Esophagus (tissue), 2 donors: Measurements from ENCODE around the gene C1QTNF2. TPM values are rescaled to one million over a fixed set of nuclear protein-coding genes. Genes with fewer than 3 reads are reported as not detected.
"Not testable (repeated sequence)": the region's sequence is repeated elsewhere in the genome, so short reads cannot be mapped to it uniquely, and the experiment has no call there.

Experiments used
- H3K27ac ChIP-seq, 2 donors: one replicate each; pipeline ENCODE4 v1.5.1; 2013; ENCODE audit warnings: low read depth in 2 of 2, mild to moderate bottlenecking in 2 of 2, inconsistent platforms in 1 of 2, low read length in 1 of 2, moderate library complexity in 1 of 2
- H3K27me3 ChIP-seq, 2 donors: one replicate each; pipeline ENCODE4 v1.6.1; 2013; ENCODE audit warnings: low read length in 2 of 2, control low read depth in 1 of 2, mild to moderate bottlenecking in 1 of 2; ENCODE audit not compliant: insufficient read depth in 2 of 2, control insufficient read depth in 1 of 2
- H3K36me3 ChIP-seq, 2 donors: one replicate each; pipeline ENCODE4 v1.6.1; 2013; ENCODE audit warnings: low read length in 1 of 2; ENCODE audit not compliant: control insufficient read depth in 2 of 2, insufficient read depth in 2 of 2
- H3K4me1 ChIP-seq, 2 donors: one replicate each; pipeline ENCODE4 v1.6.1; 2013; ENCODE audit warnings: low read length in 1 of 2; ENCODE audit not compliant: control insufficient read depth in 2 of 2, insufficient read depth in 2 of 2
- H3K4me3 ChIP-seq, 2 donors: one replicate each; pipeline ENCODE4 v1.5.1; 2013; ENCODE audit warnings: low read length in 2 of 2, mild to moderate bottlenecking in 2 of 2, low read depth in 1 of 2, moderate library complexity in 1 of 2
- H3K9me3 ChIP-seq, 2 donors: one replicate each; pipeline ENCODE4 v1.6.1; 2013; ENCODE audit warnings: mild to moderate bottlenecking in 2 of 2, low read depth in 1 of 2, low read length in 1 of 2, moderate library complexity in 1 of 2; ENCODE audit not compliant: control insufficient read depth in 2 of 2, insufficient read depth in 1 of 2
- WGBS, 2 donors: extraction: QIAGEN DNeasy Blood & Tissue Kit; methylation state at CpG; one replicate each; pipeline ENCODE4 v1.1.7; 2013; 5-methylcytosine and 5-hydroxymethylcytosine counted together
- polyA plus RNA-seq, 2 donors: library from polyadenylated mRNA; stranded (reverse); fragments of 200-250 nt; gene quantifications; one replicate each; pipeline ENCODE4 v1.2.3, GENCODE V29; 2013
- donor health status: healthy with polysubstance abuse.
- donor health status: Bipolar disorder and iron deficiency.

Gene C1QTNF2
- polyA plus RNA-seq, 2 donors, result 0.53 to 0.69 TPM

DNA sequence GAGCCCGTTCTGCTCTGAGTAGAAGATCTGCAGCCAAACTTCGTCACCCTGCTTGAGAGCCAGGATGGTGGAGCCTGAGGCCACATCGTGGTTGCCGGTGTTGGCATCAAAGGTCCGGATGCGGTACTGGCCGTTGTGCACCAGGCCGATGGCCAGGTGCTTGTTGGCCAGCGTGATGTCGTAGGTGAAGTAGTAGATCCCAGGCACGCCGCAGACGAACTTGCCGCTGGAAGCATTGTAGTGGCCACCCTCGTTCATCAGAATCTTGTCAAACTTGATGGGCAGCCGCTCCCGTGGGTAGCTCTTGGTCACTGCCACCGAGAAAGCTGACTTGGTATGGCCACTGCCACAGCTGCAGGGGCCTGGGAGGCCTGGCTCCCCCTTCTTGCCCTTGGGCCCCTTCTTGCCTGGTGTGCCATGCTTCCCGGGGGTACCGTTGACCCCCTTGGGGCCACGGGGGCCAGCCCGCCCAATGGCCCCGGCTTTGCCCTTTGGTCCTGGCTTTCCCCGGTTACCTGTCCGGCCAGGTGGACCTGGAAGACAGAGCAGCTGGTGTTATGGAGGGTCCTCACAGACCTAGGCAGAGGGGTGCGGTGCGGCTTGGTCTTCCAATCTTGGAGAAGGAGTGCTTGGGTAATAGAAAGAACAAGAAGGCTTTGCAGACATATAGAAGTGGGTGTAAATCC is 21.0 kb downstream of the C1QTNF2 start:
- Histone ChIP-seq H3K36me3 (no peaks in the 10 kb centered on the region), H3K4me3 (no peak overlapping the region), H3K27me3 (no peaks in the 10 kb centered on the region), H3K27ac (no peak overlapping the region), H3K4me1 (no peaks in the 10 kb centered on the region), H3K9me3 (no peaks in the 10 kb centered on the region)
- WGBS, 2 donors, result 93 to 95% methylated on average over 26 to 27 of the region's 27 CpGs

DNA sequence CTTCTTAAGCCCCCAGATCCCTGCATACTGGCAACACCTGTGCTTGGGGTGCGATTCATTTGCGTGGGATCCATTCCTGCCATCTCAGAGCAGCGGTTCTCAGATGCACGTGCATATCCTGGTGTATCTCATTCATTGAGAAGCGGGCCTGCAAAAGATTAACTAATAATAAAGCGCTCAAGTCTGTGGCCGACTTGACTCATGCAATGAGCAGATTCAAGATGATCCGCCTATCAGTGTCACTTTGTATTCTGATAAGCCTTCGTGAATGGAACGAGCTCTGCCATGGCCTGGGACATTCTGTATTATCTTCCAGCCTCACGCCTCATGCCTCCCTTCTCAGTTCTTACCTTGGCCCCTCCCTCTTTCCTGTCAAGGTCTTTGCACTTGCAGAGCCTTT is 22.3 kb downstream of the C1QTNF2 start:
- WGBS, 2 donors, result 86 to 88% methylated on average over 11 of the region's 11 CpGs

DNA sequence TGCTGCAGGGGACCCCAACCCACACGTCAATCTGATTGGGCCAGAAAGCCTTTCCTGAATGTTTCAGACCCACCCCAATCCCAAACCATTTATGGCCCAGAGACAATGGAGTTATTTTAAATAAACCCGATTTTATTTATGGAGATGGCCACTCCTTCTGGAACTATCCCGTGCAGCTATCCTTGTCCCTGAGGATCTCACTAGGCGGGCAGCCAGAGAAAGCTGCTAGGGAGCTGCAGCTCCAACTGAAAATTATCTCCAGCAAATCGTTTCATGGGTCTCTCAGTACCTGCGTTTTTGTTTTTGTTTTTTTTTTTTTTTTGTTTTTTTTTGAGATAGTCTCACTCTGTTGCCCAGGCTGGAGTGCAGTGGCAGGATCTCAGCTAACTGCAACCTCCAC is 23.0 kb downstream of the C1QTNF2 start:
- H3K9me3 ChIP-seq, result no peaks in the 10 kb centered on the region
- no peaks in the 10 kb centered on the region for H3K36me3 ChIP-seq
- no peaks in the 10 kb centered on the region for H3K4me1 ChIP-seq
- no peak overlapping the region for H3K27ac ChIP-seq
- no peak overlapping the region for H3K4me3 ChIP-seq
- WGBS, 2 donors, result 66% methylated on average over 6 of the region's 6 CpGs
- no peaks in the 10 kb centered on the region for H3K27me3 ChIP-seq

More for the DNA sequence above, 22.3 kb downstream of the C1QTNF2 start:
- H3K4me1 ChIP-seq, result no peaks in the 10 kb centered on the region
- no peaks in the 10 kb centered on the region for H3K36me3 ChIP-seq
- no peaks in the 10 kb centered on the region for H3K9me3 ChIP-seq
- H3K27ac ChIP-seq, result no peak overlapping the region
- no peaks in the 10 kb centered on the region for H3K27me3 ChIP-seq
- no peak overlapping the region for H3K4me3 ChIP-seq

DNA sequence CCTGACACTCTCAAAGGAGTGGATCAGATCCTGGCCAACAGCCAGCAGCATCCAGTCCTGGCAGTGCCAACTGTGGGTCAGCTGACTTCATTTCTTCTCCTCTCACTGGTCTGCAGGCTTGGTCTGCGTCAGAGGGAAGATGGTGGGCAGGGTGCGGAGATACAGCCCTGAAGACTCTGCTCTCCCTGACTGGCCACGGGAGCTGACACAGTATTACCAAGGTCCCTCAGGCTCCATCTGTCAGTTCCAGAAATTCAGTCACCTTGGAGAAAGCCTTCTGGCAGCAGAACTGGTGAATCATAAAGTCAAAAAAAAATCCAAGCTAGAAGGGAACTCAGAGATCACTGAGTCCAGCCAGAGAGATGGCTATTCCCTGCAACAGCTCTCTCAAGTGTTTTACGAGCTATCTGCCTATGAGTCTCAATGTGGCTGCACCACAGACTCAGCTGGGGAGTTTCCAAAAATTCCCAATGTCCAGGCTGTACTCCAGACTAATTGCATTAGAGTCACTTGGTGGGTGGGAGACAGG is 27.9 kb downstream of the C1QTNF2 start:
- H3K27ac ChIP-seq, result no peak overlapping the region
- no peaks in the 10 kb centered on the region for H3K36me3 ChIP-seq
- no peaks in the 10 kb centered on the region for H3K4me1 ChIP-seq
- 70% methylated on average over 4 of the region's 4 CpGs for WGBS, 2 donors
- H3K27me3 ChIP-seq, result no peaks in the 10 kb centered on the region
- H3K4me3 ChIP-seq, result no peak overlapping the region
- H3K9me3 ChIP-seq, result no peaks in the 10 kb centered on the region

DNA sequence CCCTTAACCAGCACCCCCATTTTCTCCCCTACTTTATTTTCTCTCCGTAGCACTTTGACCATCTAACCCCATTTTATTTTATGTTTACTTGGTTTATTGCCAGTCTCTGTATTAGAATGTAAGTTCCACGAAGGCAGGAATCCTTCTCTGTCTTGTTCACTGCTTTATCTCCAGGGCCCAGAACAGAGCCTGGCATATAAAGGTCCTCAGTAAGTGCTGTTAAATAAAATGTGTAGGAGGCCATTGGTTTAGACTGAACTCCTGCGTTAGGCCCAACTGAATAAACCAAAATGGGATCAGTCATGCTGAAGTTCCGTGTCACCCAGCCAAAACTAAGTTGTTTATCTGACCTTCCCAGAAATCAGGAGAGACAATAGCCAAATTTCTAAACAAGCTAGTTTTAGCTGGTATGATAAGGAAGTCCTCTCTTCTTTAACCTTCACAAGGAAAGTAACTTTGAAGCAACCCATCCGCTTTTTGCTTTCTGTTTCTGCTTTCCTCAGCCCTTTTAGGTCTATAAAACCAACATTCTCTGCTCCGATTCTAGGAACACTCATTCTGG is 29.0 kb downstream of the C1QTNF2 start:
- Histone ChIP-seq H3K27ac (no peak overlapping the region), H3K4me1 (no peaks in the 10 kb centered on the region), H3K27me3 (no peaks in the 10 kb centered on the region), H3K36me3 (no peaks in the 10 kb centered on the region), H3K9me3 (no peaks in the 10 kb centered on the region), H3K4me3 (no peak overlapping the region)
- WGBS, 2 donors, result 77 to 82% methylated on average over 6 of the region's 6 CpGs

DNA sequence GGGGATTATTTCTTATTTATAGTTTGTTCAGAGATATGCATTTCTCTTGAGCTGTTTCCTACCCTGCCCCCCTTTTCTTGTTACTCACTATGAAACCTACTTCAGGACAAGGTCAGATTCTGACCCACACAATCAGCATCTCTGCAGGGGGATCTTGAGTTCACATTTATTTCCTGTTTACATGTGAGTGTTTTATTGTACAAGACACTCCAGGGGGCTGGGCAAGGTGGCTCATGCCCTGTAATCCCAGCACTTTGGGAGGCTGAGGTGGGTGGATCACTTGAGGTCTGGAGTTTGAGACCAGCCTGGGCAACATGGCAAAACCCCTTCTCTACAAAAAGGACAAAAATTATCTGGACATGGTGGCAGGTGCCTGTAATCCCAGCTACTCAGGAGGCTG is 29.9 kb downstream of the C1QTNF2 start:
- not testable (repeated sequence) for H3K27me3 ChIP-seq, H3K27ac ChIP-seq, H3K4me1 ChIP-seq, H3K4me3 ChIP-seq, H3K36me3 ChIP-seq, H3K9me3 ChIP-seq

DNA sequence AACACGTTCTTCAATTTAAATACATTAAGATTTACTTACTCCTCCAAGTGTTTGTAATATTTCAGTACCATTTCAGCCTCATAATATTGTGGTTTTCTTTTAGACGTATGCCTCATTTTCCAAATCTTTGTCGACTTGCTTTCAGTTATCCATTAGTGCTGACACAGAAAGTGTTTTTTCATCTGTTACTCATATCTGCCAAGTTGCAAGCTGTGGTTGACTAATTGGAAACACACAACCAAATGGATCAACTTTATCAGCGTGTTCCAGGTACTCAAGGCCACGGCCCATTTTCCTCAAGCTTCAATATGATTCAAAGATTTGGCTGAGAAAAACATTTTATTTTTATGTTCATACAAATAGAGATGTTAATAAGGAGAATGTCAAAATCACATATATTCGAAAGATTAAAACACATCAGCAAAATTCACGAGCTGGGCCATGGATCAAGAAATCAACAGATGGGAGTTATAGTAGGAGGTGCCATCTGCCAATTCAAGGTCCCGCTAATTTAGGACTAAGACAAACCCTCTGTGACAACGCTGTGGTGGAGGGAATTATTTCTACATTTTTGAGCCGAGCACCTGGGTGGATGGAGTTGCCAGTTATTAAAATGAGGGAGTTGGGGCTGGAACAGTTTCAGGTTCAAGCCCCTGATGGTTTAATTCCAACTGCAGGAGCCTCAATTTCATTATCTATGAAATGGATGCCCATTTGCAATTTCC is 30.9 kb downstream of the C1QTNF2 start:
- H3K27me3 ChIP-seq, result no peaks in the 10 kb centered on the region
- no peaks in the 10 kb centered on the region for H3K4me1 ChIP-seq
- no peak overlapping the region for H3K4me3 ChIP-seq
- 66 to 81% methylated on average over 10 of the region's 10 CpGs for WGBS, 2 donors
- H3K27ac ChIP-seq, result no peak overlapping the region
- H3K9me3 ChIP-seq, result no peaks in the 10 kb centered on the region
- H3K36me3 ChIP-seq, result no peaks in the 10 kb centered on the region

DNA sequence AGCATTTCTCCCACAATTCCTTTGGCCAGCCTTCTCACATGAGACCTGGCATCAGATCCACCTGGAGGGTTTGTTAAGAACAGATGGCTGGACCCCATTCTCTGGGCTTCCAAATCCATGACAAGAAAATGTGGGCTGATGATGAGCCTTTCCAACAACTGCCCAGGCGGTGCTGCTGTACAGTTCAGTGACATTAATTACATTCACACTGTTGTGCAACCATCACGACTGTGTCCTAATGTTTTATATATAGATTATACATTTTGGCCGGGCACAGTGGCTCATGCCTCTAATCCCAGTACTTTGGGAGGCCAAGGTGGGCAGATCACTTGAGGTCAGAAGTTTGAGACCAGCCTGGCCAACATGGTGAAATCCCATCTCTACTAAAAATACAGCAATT is 35.7 kb downstream of the C1QTNF2 start:
- not testable (repeated sequence) for H3K4me1 ChIP-seq, H3K27me3 ChIP-seq, H3K36me3 ChIP-seq, H3K4me3 ChIP-seq, H3K27ac ChIP-seq, H3K9me3 ChIP-seq
- 86 to 92% methylated on average over 3 of the region's 3 CpGs for WGBS, 2 donors

DNA sequence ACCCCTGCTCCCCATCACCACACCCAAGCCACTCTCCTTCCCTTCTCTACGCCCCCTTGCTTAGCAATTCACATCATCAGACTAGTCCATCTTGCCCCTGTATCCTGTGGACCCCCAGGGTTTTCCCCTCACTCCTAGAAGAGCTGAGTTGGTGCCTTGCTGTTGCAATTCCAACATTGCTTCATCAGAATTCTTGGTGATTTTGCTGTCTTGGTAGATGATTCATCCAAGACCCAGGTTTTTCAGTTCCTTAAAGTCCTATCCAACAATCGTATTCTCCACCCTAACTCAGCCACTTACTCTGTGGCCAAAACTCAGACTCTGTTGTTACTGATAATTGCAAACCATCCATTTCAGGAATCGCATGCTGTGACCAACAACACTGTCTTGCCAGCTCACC is 36.7 kb downstream of the C1QTNF2 start:
- H3K9me3 ChIP-seq, result no peaks in the 10 kb centered on the region
- whole genome bisulfite sequencing, 2 donors, result 69 to 79% methylated on average over 3 of the region's 3 CpGs
- no peaks in the 10 kb centered on the region for H3K4me1 ChIP-seq
- H3K27ac ChIP-seq, result no peak overlapping the region
- no peaks in the 10 kb centered on the region for H3K27me3 ChIP-seq
- H3K36me3 ChIP-seq, result no peaks in the 10 kb centered on the region
- no peak overlapping the region for H3K4me3 ChIP-seq
